GM19463 (cell line): ENCODE measurements around the gene TRAPPC2L.

ENCODE experiments used
- ATAC-seq: cut with Tn5 transposase; IDR thresholded peaks from one replicate; pipeline ENCODE4 v1.9.1; 2021; ENCODE audit warnings: mild to moderate bottlenecking, moderate library complexity; ENCODE audit not compliant: unreplicated experiment

Gene TRAPPC2L

GRCh38 chr16:88906020-88906419 is 49.1 kb downstream of the TRAPPC2L start:
- no peak for ATAC-seq

GRCh38 chr16:88906535-88907105 is 49.7 kb downstream of the TRAPPC2L start:
- ATAC-seq = no peak

DNA sequence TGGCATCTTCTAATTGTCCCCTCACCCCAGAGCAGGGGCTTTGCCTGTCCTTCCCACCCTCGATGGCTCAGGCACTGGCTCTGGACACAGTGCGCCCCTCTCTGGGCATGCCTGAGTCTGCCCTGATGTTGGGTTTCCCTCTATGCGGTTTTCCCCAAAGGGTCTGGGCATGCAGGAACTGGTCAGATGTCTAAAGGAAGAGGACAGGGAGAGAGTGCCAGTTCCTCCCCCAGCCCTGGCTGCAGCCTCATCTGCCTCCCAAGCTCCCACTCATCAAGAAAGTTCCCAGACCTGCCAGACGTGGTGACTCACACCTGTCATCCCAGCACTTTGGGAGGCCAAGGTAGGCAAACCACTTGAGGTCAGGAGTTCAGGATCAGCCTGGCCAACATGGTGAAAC is 50.8 kb downstream of the TRAPPC2L start:
- ATAC-seq = no peak

GRCh38 chr16:88908307-88908706 is 51.4 kb downstream of the TRAPPC2L start:
- no peak for ATAC-seq

GRCh38 chr16:88909431-88910210 is 52.7 kb downstream of the TRAPPC2L start:
- no peak for ATAC-seq

DNA sequence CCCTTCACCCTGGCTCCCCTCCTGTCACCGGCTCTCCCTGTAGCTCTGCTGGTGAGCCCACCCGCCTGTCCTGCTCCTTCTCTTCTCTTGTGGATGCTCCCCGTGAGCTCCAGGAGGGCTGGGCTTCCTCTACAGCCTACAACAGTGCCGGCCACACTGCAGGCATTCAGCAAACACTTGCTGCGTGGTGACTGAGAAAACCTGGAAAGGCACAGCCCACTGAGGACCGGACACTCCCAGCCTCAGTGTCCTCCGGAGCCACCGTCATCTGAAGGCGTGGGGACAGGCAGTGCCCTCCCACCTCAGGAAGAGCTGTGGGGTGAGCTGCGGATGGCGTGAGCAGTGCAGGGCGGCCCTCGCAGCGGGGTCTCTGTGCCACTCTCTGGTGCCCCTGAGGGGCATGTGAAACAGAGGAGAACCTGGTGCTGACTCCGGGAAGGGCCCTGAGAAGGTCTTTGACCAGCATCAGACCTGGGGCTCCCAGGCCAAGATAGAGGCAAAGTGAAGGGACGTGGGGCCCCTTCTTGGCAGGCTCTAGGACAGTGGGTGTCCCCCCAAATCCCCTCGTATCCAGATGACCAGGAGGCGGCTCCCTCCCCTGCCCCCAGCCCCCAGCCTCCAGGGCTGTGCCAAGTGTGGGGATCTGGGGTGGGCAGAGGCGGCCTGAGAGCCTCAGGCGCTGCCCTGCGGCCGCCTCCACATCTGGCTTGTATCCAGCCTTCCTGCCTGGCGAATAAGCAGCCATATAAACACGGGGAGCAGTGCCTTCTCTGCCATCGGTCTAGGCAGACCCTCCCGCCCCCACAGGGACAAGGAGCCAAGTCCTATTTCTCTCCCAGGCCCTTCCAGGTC is 53.6 kb downstream of the TRAPPC2L start:
- ATAC-seq = no peak

DNA sequence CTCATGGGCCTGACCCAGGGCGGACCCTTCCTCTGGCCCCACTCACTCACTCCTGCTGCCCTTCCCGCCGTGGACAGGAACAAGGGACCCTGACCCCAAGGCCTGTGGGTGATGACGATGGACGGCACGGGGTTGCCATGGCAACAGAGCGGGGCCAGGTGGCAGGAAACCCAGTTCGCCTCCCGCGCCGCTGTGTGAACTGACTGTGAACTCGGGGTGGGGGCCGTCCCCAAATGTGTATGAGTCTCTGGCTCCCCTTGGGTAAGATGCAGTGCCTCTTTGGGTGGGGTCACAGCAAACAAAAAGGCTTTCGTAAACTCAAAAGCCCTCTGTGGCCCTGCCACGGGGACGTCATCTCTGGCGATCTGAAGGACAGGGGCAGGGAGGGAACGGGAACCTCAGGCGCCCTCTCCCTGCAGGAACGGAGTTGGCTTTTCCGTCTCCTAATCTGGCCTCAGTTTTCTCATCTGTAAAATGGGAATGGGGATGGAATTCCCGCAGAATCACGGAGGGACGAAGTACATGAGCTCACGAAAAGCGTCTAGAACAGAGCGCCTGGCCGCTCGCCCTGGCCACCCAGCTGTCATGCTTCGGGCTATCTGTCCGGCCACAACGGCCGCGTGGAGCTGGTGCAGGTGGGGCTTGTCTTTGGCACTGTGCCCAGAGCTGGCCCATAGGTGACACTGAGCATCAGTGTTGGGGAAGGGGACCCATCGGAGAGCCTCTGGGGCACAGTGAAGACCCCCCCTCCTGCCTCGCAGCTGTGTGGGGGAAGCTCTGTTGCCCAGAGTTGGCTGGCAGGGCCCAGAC is 54.4 kb downstream of the TRAPPC2L start:
- no peak for ATAC-seq

DNA sequence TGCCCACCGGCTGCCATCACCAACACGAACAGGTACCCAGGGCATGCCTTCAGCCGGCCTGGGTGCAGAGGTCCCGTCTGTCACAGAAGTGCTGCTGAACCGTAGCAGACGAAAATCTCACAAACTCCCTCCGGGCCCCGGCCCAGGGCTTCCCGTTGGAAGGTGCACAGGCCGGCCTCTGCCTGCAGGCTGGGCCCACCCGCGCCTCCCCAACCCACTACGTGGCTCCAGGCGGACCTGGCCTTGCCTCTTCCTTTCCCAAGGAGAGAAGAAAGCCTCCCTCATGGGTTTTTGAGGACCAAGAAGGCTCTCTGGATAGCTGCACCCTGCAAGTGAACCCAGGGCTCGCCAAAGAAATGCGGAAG is 55.0 kb downstream of the TRAPPC2L start:
- no peak for ATAC-seq
